ENCODE measurements around the gene SLC6A11.

GRCh38 chr3:10956531-10956930 lies 140.5 kb downstream of the SLC6A11 start:
- TF ChIP-seq CTCF (IDR thresholded peaks at IDR 0.05) (no peak), EZH2 (IDR thresholded peaks at IDR 0.05; ENCODE audit: borderline replicate concordance, insufficient read depth, low read depth, low read length, poor library complexity, severe bottlenecking) (no peak)

Data from B cell (primary cell).